Testis (tissue), 3 donors: ENCODE results near the gene CDH4. TPM values are rescaled to one million over a fixed set of nuclear protein-coding genes. Genes with fewer than 3 reads are reported as not detected.
"Not testable (repeated sequence)": the region's sequence is repeated elsewhere in the genome, so short reads cannot be mapped to it uniquely, and the experiment has no call there.

Experiments used
- DNase-seq: peaks from one replicate; pipeline ENCODE4 v3.0.0-alpha.2; 2019
- H3K27ac ChIP-seq, 2 donors: fragments of 200-600 bp; sonication (generic); one replicate each; pipeline ENCODE4 v1.5.1; 2019
- H3K27me3 ChIP-seq: fragments of 200-600 bp; sonication (generic); one replicate; pipeline ENCODE4 v1.5.1; 2019
- H3K36me3 ChIP-seq: fragments of 200-600 bp; sonication (generic); one replicate; pipeline ENCODE4 v1.5.1; 2017; ENCODE audit warnings: low read depth; ENCODE audit errors: missing control alignments
- H3K4me1 ChIP-seq: fragments of 200-600 bp; sonication (generic); one replicate; pipeline ENCODE4 v1.5.1; 2019
- H3K4me3 ChIP-seq, 2 donors: fragments of 200-600 bp; sonication (generic); one replicate each; pipeline ENCODE4 v1.5.1; 2017 to 2019
- H3K9me3 ChIP-seq: fragments of 200-600 bp; sonication (generic); one replicate; pipeline ENCODE4 v1.5.1; 2017
- POLR2A ChIP-seq: fragments of 450-650 bp; IDR thresholded peaks from one replicate; pipeline ENCODE4 v1.6.1; 2017; ENCODE audit warnings: antibody characterized with exemption, mild to moderate bottlenecking, moderate library complexity
- WGBS, 2 donors: methylation state at CpG; one replicate each; pipeline ENCODE4 v1.1.5; 2018; 5-methylcytosine and 5-hydroxymethylcytosine counted together
- intact Hi-C: fragments of 100-400 bp; cut with DNase I; formaldehyde crosslinking; loops from one replicate; pipeline ENCODE4 v1.15.1; 2023; ENCODE audit warnings: low total_unique reads
- polyA plus RNA-seq: library from polyadenylated mRNA; stranded (reverse); fragments of 350-450 nt; fragmentation: Illumina TruSeq; extraction: RNeasy Lipid Tissue Mini Kit (QIAGEN cat#74804); gene quantifications from one replicate; pipeline ENCODE4 v1.2.3, GENCODE V29; 2014; ENCODE audit warnings: low read depth, low replicate concordance; ENCODE audit not compliant: insufficient read depth
- total RNA-seq, 2 donors: library from RNA; depleted of rRNA; stranded (reverse); fragments of >200 nt; gene quantifications; one replicate each; pipeline ENCODE4 v1.2.3, GENCODE V29; 2016
- TF ChIP-seq, protein P1 (sequence below), 3 experiments: fragments of 450-650 bp in 2 of 3; fragments of 200-600 bp in 1 of 3; sonication (generic) in 1 of 3; IDR thresholded peaks; one replicate each; pipeline ENCODE4 v1.5.1; 2016 to 2019; ENCODE audit warnings: antibody characterized with exemption in 3 of 3, mild to moderate bottlenecking in 2 of 3, moderate library complexity in 1 of 3

Gene CDH4
- total and polyA plus RNA-seq, 3 donors from 2014 or later: 1.4 to 3.3 (median 1.9) TPM

DNA sequence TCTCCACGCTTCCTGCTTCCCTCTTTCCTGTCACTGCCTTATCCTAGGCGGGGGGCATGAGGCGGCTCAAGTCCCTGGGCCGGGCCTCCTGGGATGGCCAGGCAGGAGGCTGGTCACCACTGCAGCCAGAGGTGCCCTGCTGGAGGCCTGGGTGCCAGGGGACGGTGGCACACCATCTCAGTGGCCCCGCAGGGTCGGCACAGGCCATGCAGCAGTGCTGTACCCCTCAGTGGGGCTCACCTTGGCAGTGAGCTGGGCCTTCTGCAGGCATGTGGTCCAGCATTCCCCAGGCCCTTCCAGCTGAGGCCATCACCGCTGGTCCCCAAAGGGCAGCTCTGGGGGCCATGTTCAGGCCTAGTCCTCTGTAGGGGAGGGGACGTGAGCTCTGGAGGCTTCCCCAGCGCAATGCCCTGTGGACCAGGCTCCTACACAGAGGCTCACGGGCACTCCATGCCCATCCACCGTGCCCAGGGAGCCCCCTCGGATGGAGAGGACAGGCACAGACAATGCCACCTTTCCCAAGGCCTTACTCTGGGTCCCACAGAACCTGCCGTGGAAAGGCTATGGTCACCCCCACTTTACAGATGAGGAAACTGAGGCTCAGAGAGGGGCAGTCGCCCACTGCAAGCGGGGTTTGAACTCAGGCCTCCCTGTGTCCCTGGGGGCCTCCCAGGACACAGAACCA, 689.8 kb downstream of the CDH4 start:
- intact Hi-C loops: no loop called here
- Histone ChIP-seq H3K36me3 (no peaks in the 10 kb centered on the region), H3K9me3 (no peaks in the 10 kb centered on the region), H3K27me3 (no peaks in the 10 kb centered on the region), H3K4me1 (no peaks in the 10 kb centered on the region), H3K27ac (no peak overlapping the region), H3K4me3 (no peak overlapping the region)
- no peak for DNase-seq
- 86 to 89% methylated on average over 6 to 16 of the region's 16 CpGs for WGBS, 2 donors
- TF ChIP-seq, protein P1, sequence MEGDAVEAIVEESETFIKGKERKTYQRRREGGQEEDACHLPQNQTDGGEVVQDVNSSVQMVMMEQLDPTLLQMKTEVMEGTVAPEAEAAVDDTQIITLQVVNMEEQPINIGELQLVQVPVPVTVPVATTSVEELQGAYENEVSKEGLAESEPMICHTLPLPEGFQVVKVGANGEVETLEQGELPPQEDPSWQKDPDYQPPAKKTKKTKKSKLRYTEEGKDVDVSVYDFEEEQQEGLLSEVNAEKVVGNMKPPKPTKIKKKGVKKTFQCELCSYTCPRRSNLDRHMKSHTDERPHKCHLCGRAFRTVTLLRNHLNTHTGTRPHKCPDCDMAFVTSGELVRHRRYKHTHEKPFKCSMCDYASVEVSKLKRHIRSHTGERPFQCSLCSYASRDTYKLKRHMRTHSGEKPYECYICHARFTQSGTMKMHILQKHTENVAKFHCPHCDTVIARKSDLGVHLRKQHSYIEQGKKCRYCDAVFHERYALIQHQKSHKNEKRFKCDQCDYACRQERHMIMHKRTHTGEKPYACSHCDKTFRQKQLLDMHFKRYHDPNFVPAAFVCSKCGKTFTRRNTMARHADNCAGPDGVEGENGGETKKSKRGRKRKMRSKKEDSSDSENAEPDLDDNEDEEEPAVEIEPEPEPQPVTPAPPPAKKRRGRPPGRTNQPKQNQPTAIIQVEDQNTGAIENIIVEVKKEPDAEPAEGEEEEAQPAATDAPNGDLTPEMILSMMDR (IDR thresholded peaks at IDR 0.05): no peak
- TF ChIP-seq POLR2A: no peak

DNA sequence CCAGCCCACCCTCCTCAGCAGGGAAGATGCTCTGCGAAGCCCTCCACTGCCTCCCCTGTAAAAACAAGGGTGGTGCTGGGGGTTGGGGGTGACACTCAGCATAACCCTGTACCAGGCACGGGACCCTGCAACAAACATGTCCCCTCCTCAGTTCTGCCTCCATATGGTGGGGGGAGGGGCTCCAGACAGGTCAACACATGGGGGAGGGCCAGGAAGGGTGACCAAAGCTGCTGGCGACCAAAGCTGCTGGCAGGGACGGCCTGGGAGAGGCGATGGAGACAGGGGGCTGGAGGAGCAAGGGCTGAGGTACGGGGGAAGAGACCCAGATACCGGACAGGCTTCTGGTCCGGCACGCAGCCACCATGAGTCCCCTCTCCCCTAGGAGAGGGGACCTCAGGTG, 690.5 kb downstream of the CDH4 start:
- TF ChIP-seq, protein P1 (IDR thresholded peaks at IDR 0.05): no peak
- no peak for TF ChIP-seq POLR2A
- 76 to 93% methylated on average over 8 to 9 of the region's 9 CpGs for WGBS, 2 donors
- Histone ChIP-seq H3K36me3 (no peaks in the 10 kb centered on the region), H3K27me3 (no peaks in the 10 kb centered on the region), H3K4me1 (no peaks in the 10 kb centered on the region), H3K27ac (no peak overlapping the region), H3K4me3 (no peak overlapping the region), H3K9me3 (no peaks in the 10 kb centered on the region)
- intact Hi-C loops: no loop called here
- no peak for DNase-seq

GRCh38 chr20:61944967-61945366, 692.9 kb downstream of the CDH4 start:
- 80% methylated on average over 10 of the region's 34 CpGs; no CpG with 5 or more reads in 1 of the 2 donors for WGBS, 2 donors
- H3K4me3 ChIP-seq, H3K36me3 ChIP-seq, H3K27ac ChIP-seq, DNase-seq, H3K27me3 ChIP-seq, H3K4me1 ChIP-seq, intact Hi-C loops, H3K9me3 ChIP-seq: not testable (repeated sequence)

- H3K27ac ChIP-seq, intact Hi-C loops, H3K27me3 ChIP-seq, H3K4me3 ChIP-seq, H3K36me3 ChIP-seq, H3K9me3 ChIP-seq, DNase-seq, H3K4me1 ChIP-seq: not testable (repeated sequence)
- no CpG with 5 or more reads among the region's 29 CpGs for WGBS, 2 donors
Measured at GRCh38 chr20:61945495-61945894, 693.4 kb downstream of the CDH4 start.

DNA sequence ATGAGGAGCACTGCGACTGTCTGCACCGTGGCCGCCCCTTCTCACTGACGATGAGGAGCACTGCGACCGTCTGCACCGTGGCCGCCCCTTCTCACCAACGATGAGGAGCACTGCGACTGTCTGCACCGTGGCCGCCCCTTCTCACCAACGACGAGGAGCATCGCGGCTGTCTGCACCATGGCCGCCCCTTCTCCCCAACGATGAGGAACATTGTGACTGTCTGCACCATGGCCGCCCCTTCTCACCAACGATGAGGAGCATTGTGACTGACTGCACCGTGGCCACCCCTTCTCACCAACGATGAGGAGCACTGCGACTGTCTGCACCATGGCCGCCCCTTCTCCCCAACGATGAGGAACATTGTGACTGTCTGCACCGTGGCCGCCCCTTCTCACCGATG, 696.0 kb downstream of the CDH4 start:
- intact Hi-C loops, H3K27me3 ChIP-seq: not testable (repeated sequence)
- WGBS, 2 donors: 81 to 82% methylated on average over 16 to 27 of the region's 28 CpGs

DNA sequence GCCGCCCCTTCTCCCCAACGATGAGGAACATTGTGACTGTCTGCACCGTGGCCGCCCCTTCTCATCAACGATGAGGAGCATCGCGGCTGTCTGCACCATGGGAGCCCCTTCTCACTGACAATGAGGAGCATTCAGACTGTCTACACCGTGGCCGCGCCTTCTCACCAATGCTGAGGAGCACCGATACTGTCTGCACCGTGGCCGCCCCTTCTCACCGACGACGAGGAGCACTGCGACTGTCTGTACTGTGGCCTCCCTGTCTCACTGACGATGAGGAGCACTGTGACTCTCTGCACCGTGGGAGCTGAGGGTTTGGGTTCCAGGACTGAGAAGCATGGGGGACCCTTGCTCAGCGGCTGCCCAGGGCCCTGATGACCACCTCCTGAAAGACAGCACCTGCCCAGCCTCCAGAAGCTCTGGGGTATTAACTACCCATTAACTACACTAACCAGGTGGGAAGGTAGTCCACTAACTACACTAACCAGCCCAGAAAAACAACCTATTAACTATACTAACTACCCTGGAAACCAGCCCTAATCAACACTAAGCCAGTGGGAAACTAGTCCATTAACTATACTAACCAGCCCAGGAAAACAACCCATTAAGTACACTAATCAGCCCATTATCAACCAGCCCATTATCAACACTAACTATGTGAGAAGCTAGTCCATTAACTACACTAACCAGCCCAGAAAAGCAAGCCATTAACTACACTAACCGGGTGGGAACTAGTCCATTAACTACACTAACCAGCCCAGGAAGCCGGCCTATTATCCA, 696.7 kb downstream of the CDH4 start:
- Histone ChIP-seq H3K27me3 (no peaks in the 10 kb centered on the region), H3K4me1 (no peaks in the 10 kb centered on the region), H3K27ac (no peak overlapping the region), H3K9me3 (no peaks in the 10 kb centered on the region), H3K4me3 (no peak overlapping the region), H3K36me3 (no peaks in the 10 kb centered on the region)
- no peak for DNase-seq
- TF ChIP-seq, protein P1 (IDR thresholded peaks at IDR 0.05): no peak
- TF ChIP-seq POLR2A: no peak
- intact Hi-C loops: no loop called here
- WGBS, 2 donors: 77 to 91% methylated on average over 7 to 21 of the region's 22 CpGs

More for the DNA sequence above, 696.0 kb downstream of the CDH4 start:
- H3K4me3 ChIP-seq, H3K4me1 ChIP-seq, H3K36me3 ChIP-seq, DNase-seq, H3K27ac ChIP-seq, H3K9me3 ChIP-seq: not testable (repeated sequence)
